A673 (cell line): ENCODE data around the gene THG1L.

Experiments
- CTCF ChIP-seq: fragments of 300-800, 200-600 bp; sonication (generic); conservative IDR thresholded peaks from 2 replicates; pipeline ENCODE4 v1.5.1; 2017; ENCODE audit warnings: low read depth, mild to moderate bottlenecking, antibody characterized with exemption, low read length, moderate library complexity, mixed read lengths
- EZH2 ChIP-seq: fragments of 200-600 bp; sonication (generic); IDR thresholded peaks from 2 replicates; pipeline ENCODE4 v1.6.1; 2017; ENCODE audit warnings: borderline replicate concordance, low read depth, mild to moderate bottlenecking, mixed read lengths, antibody characterized with exemption, low read length; ENCODE audit not compliant: poor library complexity, severe bottlenecking

GRCh38 chr5:157764531-157764930 is 33.3 kb downstream of the THG1L start:
- TF ChIP-seq CTCF (no peak), EZH2 (no peak)
